Adrenal gland (tissue), 12 donors: Measurements from ENCODE around the gene ANK3. TPM values are rescaled to one million over a fixed set of nuclear protein-coding genes. Genes with fewer than 3 reads are reported as not detected.

Source experiments
- DNase-seq, 7 donors: peaks; one replicate each; pipeline ENCODE4 v3.0.0-alpha.2; 2019 to 2020
- H3K27ac ChIP-seq, 5 donors: fragments of 200-600 bp; sonication (generic) in 4 of 5; 1 replicate in 3 of 5; 2 replicates in 2 of 5; pipeline versions ENCODE4 v1.5.1 to v1.8.0; 2016 to 2020; ENCODE audit warnings: mild to moderate bottlenecking in 1 of 5
- H3K27me3 ChIP-seq: fragments of 200-600 bp; 2 replicates; pipeline ENCODE4 v1.8.0; 2021
- H3K36me3 ChIP-seq, 2 donors: fragments of 200-600 bp; replicated peaks in 1 of 2; 1 replicate in 1 of 2; 2 replicates in 1 of 2; pipeline versions ENCODE4 v1.5.1 to v1.8.0; 2018 to 2022
- H3K4me1 ChIP-seq, 2 donors: fragments of 200-600 bp; replicated peaks in 1 of 2; 1 replicate in 1 of 2; 2 replicates in 1 of 2; pipeline versions ENCODE4 v1.5.1 to v1.8.0; 2018 to 2021
- H3K4me3 ChIP-seq, 4 donors: fragments of 200-600 bp; sonication (generic) in 3 of 4; one replicate each; pipeline ENCODE4 v1.5.1; 2016 to 2018
- H3K9me3 ChIP-seq, 3 donors: fragments of 200-600 bp; sonication (generic) in 1 of 3; replicated peaks in 1 of 3; 1 replicate in 2 of 3; 2 replicates in 1 of 3; pipeline versions ENCODE4 v1.5.1 to v1.8.0; 2016 to 2021
- CTCF ChIP-seq, 6 experiments: fragments of 450-650 bp in 4 of 6; fragments of 200-600 bp in 2 of 6; sonication (generic) in 1 of 6; IDR thresholded peaks; 1 replicate in 5 of 6; 2 replicates in 1 of 6; pipeline versions ENCODE4 v1.5.1 to v1.8.0; 2016 to 2021; ENCODE audit warnings: antibody characterized with exemption in 6 of 6, mild to moderate bottlenecking in 2 of 6, moderate library complexity in 1 of 6
- POLR2A ChIP-seq, 2 donors: fragments of 450-650 bp; IDR thresholded peaks; one replicate each; pipeline ENCODE4 v1.6.1; 2017; ENCODE audit warnings: antibody characterized with exemption in 2 of 2, mild to moderate bottlenecking in 2 of 2, moderate library complexity in 1 of 2
- WGBS, 4 donors: extraction: QIAGEN DNeasy Blood & Tissue Kit in 2 of 4; methylation state at CpG; one replicate each; pipeline versions ENCODE4 v1.1.5 to v1.1.7; 2013 to 2017; 5-methylcytosine and 5-hydroxymethylcytosine counted together
- intact Hi-C, 2 donors: fragments of 100-400 bp; cut with DNase I; formaldehyde crosslinking; loops; one replicate each; pipeline versions ENCODE4 v1.14.1 to v1.15.0; 2022 to 2023
- polyA plus RNA-seq, 3 donors: library from polyadenylated mRNA; stranded (reverse); fragments of 200-250 nt in 2 of 3; fragments of 350-450 nt in 1 of 3; fragmentation: Illumina TruSeq in 1 of 3; extraction: RNeasy Lipid Tissue Mini Kit (QIAGEN cat#74804) in 1 of 3; gene quantifications; one replicate each; pipeline ENCODE4 v1.2.3, GENCODE V29; 2013 to 2014
- total RNA-seq, 9 donors: library from RNA; depleted of rRNA in 4 of 9; stranded (reverse); fragments of >200 nt in 4 of 9; fragments of 120-200 nt in 1 of 9; fragmentation: NEBNext Ultra II Directional in 1 of 9; extraction: Animal tissue kit (Norgen Biotek cat#: 25700) in 1 of 9; gene quantifications; one replicate each; pipeline versions ENCODE4 v1.1.0 to v1.2.4, GENCODE V29; 2013 to 2023
- donor health status: healthy with polysubstance abuse.
- donor health status: Bipolar disorder and iron deficiency.
- donor health status: DM: yes; HTN: yes; CAD: no.
- donor health status: DM: no; HTN: no; CAD: no.
- donor health status: DM: no; HTN: no; CAD: no.
- donor health status: DM: yes; HTN: yes; CAD: no.

Gene ANK3
- total and polyA plus RNA-seq, 12 donors = 2.6 to 48.1 (median 15.2) TPM

GRCh38 chr10:60419249-60419648 lies 29.6 kb upstream of the ANK3 start:
- no peak for DNase-seq
- H3K4me3 ChIP-seq = no peak overlapping the region
- no peaks in the 10 kb centered on the region for H3K4me1 ChIP-seq
- intact Hi-C loops = no loop called here
- no peaks in the 10 kb centered on the region for H3K9me3 ChIP-seq
- H3K27me3 ChIP-seq = no peaks in the 10 kb centered on the region
- no peak overlapping the region for H3K27ac ChIP-seq
- no peaks in the 10 kb centered on the region for H3K36me3 ChIP-seq
- TF ChIP-seq CTCF (IDR thresholded peaks at IDR 0.05) (no peak), POLR2A (IDR thresholded peaks at IDR 0.05) (no peak)

GRCh38 chr10:60417901-60418300 lies 28.2 kb upstream of the ANK3 start:
- no peaks in the 10 kb centered on the region for H3K36me3 ChIP-seq
- H3K27ac ChIP-seq = no peak overlapping the region
- no peaks in the 10 kb centered on the region for H3K9me3 ChIP-seq
- H3K27me3 ChIP-seq = no peaks in the 10 kb centered on the region
- DNase-seq = no peak
- H3K4me3 ChIP-seq = no peak overlapping the region
- 50 to 71% (median 68%) methylated on average over 1 of the region's 1 CpG for WGBS, 4 donors
- H3K4me1 ChIP-seq = no peaks in the 10 kb centered on the region
- intact Hi-C loops = no loop called here
- TF ChIP-seq POLR2A (IDR thresholded peaks at IDR 0.05) (no peak), CTCF (IDR thresholded peaks at IDR 0.05) (no peak)

- intact Hi-C loops = no loop called here
These were observed 27.3 kb upstream of the ANK3 start for GRCh38 chr10:60417024-60417423.

GRCh38 chr10:60414877-60415585 lies 25.4 kb upstream of the ANK3 start:
- H3K9me3 ChIP-seq = no peaks in the 10 kb centered on the region
- 69 to 82% (median 80%) methylated on average over 12 of the region's 12 CpGs for WGBS, 4 donors
- H3K27ac ChIP-seq = no peak overlapping the region
- H3K36me3 ChIP-seq = no peaks in the 10 kb centered on the region
- H3K27me3 ChIP-seq = no peaks in the 10 kb centered on the region
- TF ChIP-seq CTCF (IDR thresholded peaks at IDR 0.05) (no peak), POLR2A (IDR thresholded peaks at IDR 0.05) (no peak)
- H3K4me1 ChIP-seq = no peaks in the 10 kb centered on the region
- no peak overlapping the region for H3K4me3 ChIP-seq
- intact Hi-C loops = no loop called here
- no peak for DNase-seq

More at GRCh38 chr10:60417024-60417423, 27.3 kb upstream of the ANK3 start:
- Histone ChIP-seq H3K27ac (no peak overlapping the region), H3K4me3 (no peak overlapping the region), H3K36me3 (no peaks in the 10 kb centered on the region), H3K27me3 (no peaks in the 10 kb centered on the region), H3K9me3 (no peaks in the 10 kb centered on the region), H3K4me1 (no peaks in the 10 kb centered on the region)
- TF ChIP-seq POLR2A (IDR thresholded peaks at IDR 0.05) = no peak
- no peak for TF ChIP-seq CTCF (IDR thresholded peaks at IDR 0.05)
- no peak for DNase-seq
- 69 to 85% (median 79%) methylated on average over 2 of the region's 2 CpGs for WGBS, 4 donors
